Endothelial cell (in vitro differentiated cells): ENCODE measurements around the gene INTS11. TPM values are rescaled to one million over a fixed set of nuclear protein-coding genes. Genes with fewer than 3 reads are reported as not detected.

ENCODE experiments used
- DNase-seq: peaks from one replicate; pipeline ENCODE4 v3.0.0; 2021; ENCODE audit warnings: low spot score
- H3K27ac Mint-ChIP-seq: one replicate; pipeline ENCODE4 v1.8.0; 2021; ENCODE audit warnings: mixed read lengths, inconsistent platforms; ENCODE audit not compliant: unreplicated experiment
- H3K27me3 Mint-ChIP-seq: one replicate; pipeline ENCODE4 v1.8.0; 2021; ENCODE audit warnings: mild to moderate bottlenecking, moderate library complexity, mixed read lengths, inconsistent platforms; ENCODE audit not compliant: unreplicated experiment
- H3K36me3 Mint-ChIP-seq: one replicate; pipeline ENCODE4 v1.8.0; 2021; ENCODE audit warnings: mild to moderate bottlenecking, low read depth, mixed read lengths, inconsistent platforms; ENCODE audit not compliant: unreplicated experiment
- H3K4me1 Mint-ChIP-seq: one replicate; pipeline ENCODE4 v1.8.0; 2021; ENCODE audit warnings: mild to moderate bottlenecking, mixed read lengths, inconsistent platforms; ENCODE audit not compliant: unreplicated experiment
- H3K4me3 Mint-ChIP-seq: one replicate; pipeline ENCODE4 v1.8.0; 2021; ENCODE audit warnings: mild to moderate bottlenecking, mixed read lengths, inconsistent platforms; ENCODE audit not compliant: unreplicated experiment
- H3K9me3 Mint-ChIP-seq: one replicate; pipeline ENCODE4 v1.8.0; 2021; ENCODE audit warnings: mixed read lengths, inconsistent platforms; ENCODE audit not compliant: unreplicated experiment
- CTCF ChIP-seq: fragments of 200-600 bp; sonication (generic); IDR thresholded peaks from one replicate; pipeline ENCODE4 v1.5.0; 2021; ENCODE audit warnings: antibody characterized with exemption; ENCODE audit not compliant: unreplicated experiment
- total RNA-seq: library from RNA; stranded (reverse); fragmentation: NEBNext Ultra II Directional; extraction: Animal tissue kit (Norgen Biotek cat#: 25700); gene quantifications from one replicate; pipeline ENCODE4 v1.2.1, GENCODE V29; 2021; ENCODE audit not compliant: unreplicated experiment

Gene INTS11
- total RNA-seq, 1 donor from 2014 or later = 104 TPM

DNA sequence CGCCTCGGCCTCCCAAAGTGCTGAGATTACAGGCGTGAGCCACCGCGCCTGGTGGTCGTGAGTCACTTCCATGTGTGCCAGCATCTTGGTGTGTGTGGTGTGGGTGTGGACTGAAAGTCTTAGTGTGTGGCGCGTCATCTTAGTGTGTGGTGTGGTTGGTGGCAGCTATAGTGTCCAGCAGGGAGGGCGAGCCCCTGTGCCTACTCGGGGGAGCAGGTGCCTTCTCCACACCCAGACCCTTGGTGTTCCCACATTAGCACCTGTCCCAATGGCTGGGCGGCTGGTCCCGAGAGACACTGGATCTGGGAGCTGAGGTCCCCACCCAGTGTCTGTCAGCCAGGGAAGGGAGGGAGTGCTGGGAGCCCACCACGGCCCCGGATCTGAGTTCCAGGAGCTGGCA lies 41.5 kb downstream of the INTS11 start:
- no peak for DNase-seq
- no peaks in the 10 kb centered on the region for H3K36me3 Mint-ChIP-seq
- H3K4me1 Mint-ChIP-seq = no peaks in the 10 kb centered on the region
- no peaks in the 10 kb centered on the region for H3K9me3 Mint-ChIP-seq
- no peak overlapping the region for H3K27ac Mint-ChIP-seq
- H3K4me3 Mint-ChIP-seq = no peak overlapping the region
- TF ChIP-seq CTCF = no peak
- H3K27me3 Mint-ChIP-seq = peaks cover 7% of the 10 kb centered on the region

DNA sequence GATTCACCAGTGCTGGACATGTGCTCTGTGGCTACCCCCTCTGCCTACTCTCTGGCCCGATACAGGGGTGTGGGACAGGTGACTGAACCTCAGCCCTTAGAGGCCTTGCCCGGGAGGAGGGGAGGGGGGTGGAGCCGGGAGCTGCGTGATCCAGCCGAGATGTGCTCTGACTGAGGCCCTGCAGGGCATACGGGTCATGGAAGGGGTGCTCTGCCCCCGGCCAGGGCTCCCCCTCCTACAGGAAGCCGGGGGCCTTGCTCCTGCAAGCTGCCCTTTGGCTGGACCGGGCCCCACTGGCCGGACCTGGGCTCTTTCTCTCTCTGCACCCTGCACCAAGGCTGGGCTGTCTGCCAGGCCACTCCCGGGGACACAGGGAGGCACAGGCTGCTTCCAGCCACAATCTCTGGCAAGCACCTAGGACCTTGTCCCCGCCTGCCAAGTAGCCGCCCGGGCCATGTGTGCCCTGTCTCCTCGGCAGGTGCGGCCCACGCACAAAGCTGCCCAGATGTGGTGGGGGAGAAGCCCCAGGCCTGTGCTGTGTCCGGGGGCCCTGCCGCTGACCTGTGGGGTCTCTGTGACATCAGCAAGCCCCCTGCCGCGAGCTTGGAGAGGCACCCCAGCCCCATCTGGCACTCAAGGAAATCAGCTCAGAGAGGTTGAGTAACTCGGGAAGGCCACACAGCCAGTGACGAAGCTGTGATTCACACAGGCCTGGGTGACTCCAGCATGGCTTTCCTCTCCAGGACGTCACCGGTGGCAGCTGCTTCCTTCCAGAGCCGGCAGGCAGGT lies 42.7 kb downstream of the INTS11 start:
- Mint-ChIP-seq H3K36me3 (no peaks in the 10 kb centered on the region), H3K9me3 (no peaks in the 10 kb centered on the region), H3K4me1 (no peaks in the 10 kb centered on the region), H3K27me3 (peaks cover 7% of the 10 kb centered on the region), H3K4me3 (no peak overlapping the region), H3K27ac (no peak overlapping the region)
- DNase-seq = no peak
- no peak for TF ChIP-seq CTCF

- no peak overlapping the region for H3K4me3 Mint-ChIP-seq
- peaks cover 8% of the 10 kb centered on the region for H3K27me3 Mint-ChIP-seq
- no peak for DNase-seq
- TF ChIP-seq CTCF = no peak
- H3K36me3 Mint-ChIP-seq = no peaks in the 10 kb centered on the region
- H3K4me1 Mint-ChIP-seq = no peaks in the 10 kb centered on the region
- no peaks in the 10 kb centered on the region for H3K9me3 Mint-ChIP-seq
- no peak overlapping the region for H3K27ac Mint-ChIP-seq
Measured at GRCh38 chr1:1280782-1281481, 43.5 kb downstream of the INTS11 start.

DNA sequence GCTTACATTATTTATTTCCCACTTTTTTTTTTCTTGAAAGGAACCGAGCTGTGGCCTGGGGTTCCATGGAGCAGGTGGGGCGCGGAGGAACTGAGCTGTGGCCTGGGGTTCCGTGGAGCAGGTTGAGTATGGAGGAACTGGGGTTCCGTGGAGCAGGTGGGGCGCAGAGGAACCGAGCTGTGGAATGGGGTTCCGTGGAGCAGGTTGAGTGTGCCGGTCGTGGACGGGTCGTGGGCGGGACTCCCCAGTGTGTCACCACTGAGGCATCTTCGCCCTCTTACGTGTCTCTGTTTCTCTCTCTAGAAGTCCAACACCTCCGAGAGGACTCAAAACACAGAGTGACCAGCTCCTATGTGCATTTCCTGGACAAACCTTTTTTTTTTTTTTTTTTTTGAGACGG lies 45.4 kb downstream of the INTS11 start:
- Mint-ChIP-seq H3K9me3 (no peaks in the 10 kb centered on the region), H3K27ac (no peak overlapping the region), H3K36me3 (no peaks in the 10 kb centered on the region), H3K4me3 (no peak overlapping the region), H3K4me1 (no peaks in the 10 kb centered on the region), H3K27me3 (peaks cover 12% of the 10 kb centered on the region)
- DNase-seq = no peak
- no peak for TF ChIP-seq CTCF

DNA sequence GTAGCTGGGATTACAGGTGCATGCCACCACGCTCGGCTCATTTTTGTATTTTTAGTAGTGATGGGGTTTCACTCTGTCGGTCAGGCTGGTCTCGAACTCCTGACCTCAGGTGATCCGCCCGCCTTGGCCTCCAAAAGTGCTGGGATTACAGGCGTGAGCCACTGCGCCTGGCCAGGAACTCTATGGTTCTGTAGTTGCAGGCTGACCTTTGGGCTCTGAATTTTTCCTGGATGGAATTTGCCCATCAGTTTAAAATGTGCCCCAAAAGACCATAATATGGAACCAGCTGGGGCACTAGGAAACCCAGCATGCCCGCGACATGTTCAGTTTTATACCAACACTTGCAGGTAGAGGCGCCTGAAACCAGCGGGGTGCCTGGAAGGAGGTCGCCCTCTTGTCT lies 45.8 kb downstream of the INTS11 start:
- no peak overlapping the region for H3K4me3 Mint-ChIP-seq
- DNase-seq = no peak
- no peak for TF ChIP-seq CTCF
- H3K36me3 Mint-ChIP-seq = no peaks in the 10 kb centered on the region
- no peaks in the 10 kb centered on the region for H3K4me1 Mint-ChIP-seq
- no peak overlapping the region for H3K27ac Mint-ChIP-seq
- peaks cover 12% of the 10 kb centered on the region for H3K27me3 Mint-ChIP-seq
- H3K9me3 Mint-ChIP-seq = no peaks in the 10 kb centered on the region
